ENCODE measurements around the gene DMXL1.
"Not testable (repeated sequence)": the region's sequence is repeated elsewhere in the genome, so short reads cannot be mapped to it uniquely, and the experiment has no call there.

Gene DMXL1

GRCh38 chr5:119200795-119201194 lies 129.9 kb downstream of the DMXL1 start:
- no peak for DNase-seq (ENCODE audit: low spot score)

GRCh38 chr5:119207105-119207504 lies 136.2 kb downstream of the DMXL1 start:
- DNase-seq (ENCODE audit: low spot score) = no peak

GRCh38 chr5:119212026-119212425 lies 141.1 kb downstream of the DMXL1 start:
- no peak for DNase-seq (ENCODE audit: low spot score)

GRCh38 chr5:119212676-119213075 lies 141.8 kb downstream of the DMXL1 start:
- DNase-seq (ENCODE audit: low spot score) = no peak

- no peak for DNase-seq (ENCODE audit: low spot score)
Observed at GRCh38 chr5:119217183-119217582, 146.3 kb downstream of the DMXL1 start.

- DNase-seq (ENCODE audit: low spot score) = peak; percentile 14
Observed at GRCh38 chr5:119218830-119219782, 148.2 kb downstream of the DMXL1 start.

GRCh38 chr5:119220576-119221197 lies 149.8 kb downstream of the DMXL1 start:
- DNase-seq (ENCODE audit: low spot score) = no peak

- DNase-seq (ENCODE audit: low spot score) = no peak
Observed at GRCh38 chr5:119221330-119221729, 150.4 kb downstream of the DMXL1 start.

- DNase-seq (ENCODE audit: low spot score) = no peak
Observed at GRCh38 chr5:119229950-119230349, 159.1 kb downstream of the DMXL1 start.

GRCh38 chr5:119238265-119239118 lies 167.6 kb downstream of the DMXL1 start:
- DNase-seq (ENCODE audit: low spot score) = no peak

GRCh38 chr5:119239119-119239417 lies 168.2 kb downstream of the DMXL1 start:
- DNase-seq (ENCODE audit: low spot score) = no peak

GRCh38 chr5:119239826-119240225 lies 168.9 kb downstream of the DMXL1 start:
- not testable (repeated sequence) for DNase-seq (ENCODE audit: low spot score)

GRCh38 chr5:119243888-119244287 lies 173.0 kb downstream of the DMXL1 start:
- DNase-seq (ENCODE audit: low spot score) = no peak

GRCh38 chr5:119250946-119251901 lies 180.3 kb downstream of the DMXL1 start:
- DNase-seq (ENCODE audit: low spot score) = no peak

GRCh38 chr5:119255571-119256356 lies 184.9 kb downstream of the DMXL1 start:
- DNase-seq (ENCODE audit: low spot score) = no peak

GRCh38 chr5:119257613-119258012 lies 186.7 kb downstream of the DMXL1 start:
- no peak for DNase-seq (ENCODE audit: low spot score)

- no peak for DNase-seq (ENCODE audit: low spot score)
Observed at GRCh38 chr5:119263639-119264038, 192.8 kb downstream of the DMXL1 start.

- DNase-seq (ENCODE audit: low spot score) = no peak
Observed at GRCh38 chr5:119264186-119264585, 193.3 kb downstream of the DMXL1 start.

- DNase-seq (ENCODE audit: low spot score) = peak; percentile 90
Observed at GRCh38 chr5:119267958-119268386, 197.1 kb downstream of the DMXL1 start.

GRCh38 chr5:119268387-119269060 lies 197.6 kb downstream of the DMXL1 start:
- peak; percentile 99 for DNase-seq (ENCODE audit: low spot score)
